ENCODE measurements around the gene CAMTA1.

CAMTA1 gene

DNA sequence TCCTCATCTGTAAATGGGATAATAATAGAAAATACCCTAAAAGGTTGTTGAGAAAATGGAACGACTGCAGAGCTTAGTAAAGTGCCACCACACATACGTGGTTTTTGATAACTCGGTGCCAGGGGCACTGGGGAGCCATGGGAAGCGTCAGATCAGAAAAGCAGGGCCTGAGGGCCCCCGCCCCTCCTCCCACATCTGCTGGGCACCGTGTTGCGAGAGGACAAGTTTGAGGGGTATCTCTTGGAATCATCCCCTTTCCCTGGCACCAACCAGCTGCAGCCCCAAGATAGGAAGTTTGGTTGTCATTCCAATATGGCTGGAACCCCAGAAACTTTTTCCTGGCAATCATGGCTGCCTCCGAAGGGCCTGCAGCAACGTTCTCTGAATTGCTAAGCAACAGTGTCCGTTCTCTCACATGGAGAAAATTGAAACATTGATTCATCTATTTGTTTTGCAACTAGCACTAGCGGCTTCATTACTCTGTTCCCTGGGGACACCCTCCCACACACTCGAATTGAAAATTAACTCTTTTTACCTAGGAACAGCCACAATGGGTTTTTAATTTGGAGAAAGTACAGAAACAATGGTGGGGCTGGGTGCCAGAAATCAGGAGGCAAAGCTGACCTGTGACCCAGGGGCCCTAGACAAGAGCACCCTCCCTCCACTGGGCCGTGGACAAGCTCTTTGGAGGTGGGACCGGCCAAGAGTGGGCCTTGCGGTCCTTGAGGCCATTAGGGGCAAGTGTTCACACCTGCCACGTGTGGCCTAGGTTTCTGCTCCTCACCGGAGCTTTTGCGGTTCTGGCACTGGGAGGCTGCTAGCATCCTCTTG, 795.9 kb downstream of the CAMTA1 start:
- no peak for DNase-seq (ENCODE audit: low spot score)
- FAIRE-seq = no peak

DNA sequence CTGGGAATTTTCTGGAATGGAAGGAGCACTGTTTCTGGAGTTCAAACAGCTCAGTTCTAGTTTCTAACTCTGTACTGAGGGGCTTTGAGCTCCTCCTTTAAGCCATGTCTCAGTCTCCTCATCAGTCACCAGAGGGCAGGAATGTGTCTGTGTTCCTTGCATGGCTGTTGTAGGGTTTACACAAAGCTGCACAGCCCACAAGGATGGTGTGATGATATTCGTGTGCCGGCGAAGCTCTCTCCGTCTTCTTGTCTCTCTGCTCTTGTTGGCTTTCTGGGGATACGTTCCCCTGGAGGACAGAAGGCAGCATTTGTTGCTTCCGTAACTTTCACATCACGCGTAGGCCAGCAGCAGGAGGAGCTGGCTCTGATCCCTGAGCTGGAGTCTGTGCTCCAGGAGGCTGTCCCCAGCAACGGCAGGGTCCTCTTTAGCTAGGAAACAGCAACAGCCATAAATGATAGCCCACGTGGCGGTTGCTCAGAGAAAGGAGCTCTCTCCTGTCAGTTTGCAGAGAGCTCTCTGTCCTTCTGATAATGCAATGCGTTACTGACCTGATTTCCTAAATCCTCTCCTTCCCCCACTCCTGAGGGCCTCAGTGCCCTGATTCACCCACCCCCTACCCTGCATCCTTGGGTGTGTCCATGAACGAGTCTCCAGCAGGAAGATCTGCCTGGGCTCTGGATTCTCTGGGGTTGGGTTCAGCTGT, 796.7 kb downstream of the CAMTA1 start:
- DNase-seq (ENCODE audit: low spot score) = no peak
- FAIRE-seq = no peak

GRCh38 chr1:7582460-7582972, 797.3 kb downstream of the CAMTA1 start:
- FAIRE-seq (no peak), DNase-seq (ENCODE audit: low spot score) (no peak)

DNA sequence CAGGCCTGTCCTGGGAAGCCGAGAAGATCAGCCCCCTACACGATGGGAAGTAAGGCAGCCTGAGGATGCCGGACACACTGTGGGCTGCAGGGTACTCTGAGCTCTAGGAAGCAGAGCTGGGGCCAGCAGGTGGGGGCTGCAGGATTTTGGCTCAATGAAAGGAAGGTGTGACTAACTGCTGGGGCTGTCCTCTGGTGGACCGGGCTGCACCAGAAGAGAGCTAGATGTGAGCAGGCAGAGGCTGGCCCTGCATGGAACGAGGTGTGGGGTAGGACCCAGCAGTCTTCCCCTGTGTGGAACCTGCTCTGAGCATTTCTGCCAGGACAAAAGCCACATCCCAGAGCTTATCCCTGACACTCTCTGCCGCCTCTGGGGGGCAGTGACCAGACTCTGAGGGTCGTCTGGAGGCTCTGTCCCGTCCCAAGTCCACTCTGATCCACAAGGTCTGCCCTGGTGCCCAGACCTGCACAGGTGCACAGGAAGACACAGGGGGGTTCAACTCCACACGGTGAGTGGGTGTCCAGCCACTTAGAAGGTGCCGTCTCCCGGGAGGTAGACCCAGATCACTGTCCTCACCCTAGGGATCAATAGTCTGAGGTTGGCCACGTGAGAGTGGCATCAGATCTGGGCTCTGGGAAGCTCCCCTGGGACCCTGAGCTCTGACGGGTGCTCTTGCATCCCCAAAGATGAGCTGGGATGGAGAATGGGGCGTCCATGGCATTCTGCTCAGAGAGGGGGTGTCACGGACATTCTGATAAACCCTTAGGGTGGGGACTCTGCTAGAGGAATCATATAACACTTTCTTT, 798.2 kb downstream of the CAMTA1 start:
- no peak for FAIRE-seq
- DNase-seq (ENCODE audit: low spot score) = no peak

GRCh38 chr1:7584157-7584556, 798.9 kb downstream of the CAMTA1 start:
- FAIRE-seq (no peak), DNase-seq (ENCODE audit: low spot score) (no peak)

- DNase-seq (ENCODE audit: low spot score) = no peak
- no peak for FAIRE-seq
Observed at GRCh38 chr1:7584643-7585042, 799.4 kb downstream of the CAMTA1 start.

DNA sequence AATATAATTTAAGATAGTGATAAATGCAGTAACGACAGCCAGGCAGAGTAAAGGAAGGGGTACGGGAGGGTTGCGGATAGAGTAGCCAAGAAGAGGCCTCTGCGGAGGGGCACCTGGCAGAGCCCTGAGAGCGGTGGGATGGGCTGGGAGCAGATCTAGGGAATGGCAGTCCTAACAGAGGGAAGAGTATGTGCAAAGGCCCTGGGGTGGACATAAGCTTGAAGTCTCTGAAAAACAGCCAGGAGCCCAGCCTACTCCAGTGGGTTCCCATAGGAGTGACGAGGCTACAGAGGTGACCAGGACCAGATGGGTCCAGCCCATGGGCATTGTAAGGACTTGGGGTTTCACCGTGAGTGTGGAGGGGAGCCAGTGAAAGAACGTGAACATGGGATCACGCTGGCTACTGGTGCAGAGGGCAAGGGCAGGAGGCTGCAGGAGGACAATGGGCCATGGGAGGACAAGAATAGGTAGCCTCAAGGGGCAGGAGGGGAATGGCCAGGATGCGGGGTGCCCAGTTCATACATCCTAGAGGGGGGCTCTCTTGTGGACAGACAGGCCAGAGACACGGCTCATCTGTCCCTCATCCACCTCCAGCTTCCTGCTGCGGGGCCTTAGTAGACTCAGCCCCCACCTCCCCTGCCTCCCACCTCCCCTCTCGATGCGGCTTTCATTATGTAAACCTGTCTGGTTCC, 800.1 kb downstream of the CAMTA1 start:
- FAIRE-seq (no peak), DNase-seq (ENCODE audit: low spot score) (no peak)

DNA sequence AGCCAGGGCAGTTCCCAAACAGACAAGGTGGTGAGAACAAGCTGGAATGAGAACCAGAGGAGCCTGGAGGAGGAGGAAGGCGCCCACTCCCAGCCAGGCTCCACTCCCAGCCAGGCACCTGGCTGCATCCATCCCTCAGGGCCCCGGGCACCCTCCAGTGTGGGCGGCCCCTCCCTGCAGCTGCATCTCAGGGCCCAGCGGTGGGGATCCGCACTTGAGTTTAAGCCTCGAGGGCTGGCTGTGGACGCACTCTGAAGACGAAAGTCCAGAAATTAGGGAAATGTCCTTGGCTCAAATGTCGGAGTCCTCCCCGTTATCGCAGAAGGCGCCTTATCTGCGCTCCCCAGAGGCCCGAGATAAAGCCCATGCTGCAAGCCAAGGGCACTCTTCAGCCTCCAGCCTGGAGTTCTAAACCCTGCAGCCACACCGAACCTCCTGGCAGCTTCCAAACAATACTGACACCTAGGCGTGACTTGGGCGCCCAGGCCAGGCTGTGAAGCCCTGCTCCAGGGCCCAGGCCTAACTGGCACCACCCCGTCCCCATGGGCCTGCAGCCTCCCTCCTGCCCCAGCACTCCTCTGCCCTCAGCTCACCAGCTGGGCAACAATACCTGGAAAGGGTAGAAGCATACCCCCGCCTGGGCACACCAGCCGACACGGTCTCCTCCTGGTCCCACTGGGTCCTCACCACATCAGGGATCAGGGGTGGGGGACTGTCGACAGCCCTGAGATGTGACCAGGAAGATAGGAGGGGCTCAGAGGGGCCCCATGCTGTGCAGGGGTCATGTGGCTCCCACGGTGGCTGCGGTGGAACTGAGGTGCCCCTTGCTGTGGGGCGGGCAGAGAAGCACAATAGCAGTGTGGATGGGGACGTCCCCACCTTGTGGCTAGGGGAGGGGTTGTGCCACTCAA, 801.0 kb downstream of the CAMTA1 start:
- no peak for FAIRE-seq
- no peak for DNase-seq (ENCODE audit: low spot score)

- FAIRE-seq = no peak
- DNase-seq (ENCODE audit: low spot score) = no peak
Observed at GRCh38 chr1:7587108-7587772, 802.0 kb downstream of the CAMTA1 start.

DNA sequence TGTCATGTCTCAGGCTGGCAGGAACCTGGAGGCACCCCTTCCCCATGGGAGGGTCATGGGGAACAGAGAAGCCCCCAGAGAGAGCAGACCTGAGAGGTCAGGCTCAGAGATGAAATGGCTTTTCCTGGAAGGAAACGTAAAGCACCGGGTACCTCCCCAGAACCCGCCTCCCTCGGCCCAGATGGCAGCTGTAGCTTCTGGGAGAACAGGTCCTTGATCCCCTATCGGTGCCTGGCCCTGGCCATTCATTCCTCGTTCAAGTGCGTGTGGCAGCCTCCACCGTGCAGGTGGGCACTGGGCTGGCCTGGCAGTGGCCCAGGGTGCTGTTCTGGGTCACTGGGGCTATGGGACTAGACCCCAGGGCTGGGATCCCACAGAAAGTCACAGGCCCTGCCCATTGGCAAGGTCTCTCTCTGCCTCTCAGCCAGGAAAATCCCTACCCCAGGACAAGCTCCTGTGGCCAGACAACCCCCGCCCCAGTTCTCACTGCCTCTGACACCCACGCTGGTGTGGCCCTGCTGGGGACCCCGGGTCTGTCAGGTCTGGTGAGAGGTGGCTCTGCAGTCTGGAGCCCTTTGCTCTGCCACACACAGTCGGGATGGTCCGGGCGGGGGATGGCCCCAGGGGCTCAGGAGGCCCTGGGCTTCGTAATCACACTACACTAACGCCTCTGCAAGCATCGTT, 802.7 kb downstream of the CAMTA1 start:
- DNase-seq (ENCODE audit: low spot score) (no peak), FAIRE-seq (no peak)

DNA sequence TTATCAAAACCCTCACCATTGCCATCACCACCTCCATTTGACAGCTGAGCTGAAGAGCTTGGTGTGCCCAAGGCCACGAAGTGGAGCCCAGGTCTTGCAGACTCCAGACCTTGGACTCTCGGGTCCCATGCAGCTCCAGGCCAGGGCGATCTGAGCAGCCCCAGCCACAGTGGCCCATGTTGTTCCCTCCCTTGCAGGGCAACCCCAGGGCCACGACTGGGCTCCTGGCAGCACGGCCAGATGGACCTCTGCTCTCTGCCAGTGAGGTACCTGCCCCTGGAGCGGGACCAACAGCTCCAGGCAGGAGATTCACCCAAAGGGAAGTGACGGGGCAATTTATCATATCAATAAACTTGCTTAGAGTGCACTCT, 803.2 kb downstream of the CAMTA1 start:
- FAIRE-seq (no peak), DNase-seq (ENCODE audit: low spot score) (no peak)

GRCh38 chr1:7589080-7589735, 804.0 kb downstream of the CAMTA1 start:
- no peak for DNase-seq (ENCODE audit: low spot score)
- FAIRE-seq = no peak

GRCh38 chr1:7589774-7590425, 804.6 kb downstream of the CAMTA1 start:
- no peak for DNase-seq (ENCODE audit: low spot score)
- no peak for FAIRE-seq

DNA sequence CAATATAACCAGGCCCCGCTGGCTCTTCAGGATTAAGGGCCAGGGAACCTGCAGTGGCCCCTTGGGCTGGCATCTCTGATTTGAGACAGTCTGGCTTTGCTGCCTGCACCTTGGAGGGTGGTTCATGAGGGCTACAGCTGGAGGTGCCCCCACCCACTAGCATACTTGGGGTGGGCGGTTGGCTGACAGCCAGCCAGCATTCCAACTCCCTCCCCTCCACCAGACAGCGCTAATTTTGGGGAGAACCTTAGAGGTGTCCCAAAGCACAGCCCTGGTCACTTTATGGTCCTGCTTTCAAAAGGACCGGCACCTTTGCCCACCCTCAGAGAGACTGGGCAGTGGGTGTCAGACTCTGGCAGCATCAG, 805.2 kb downstream of the CAMTA1 start:
- FAIRE-seq (no peak), DNase-seq (ENCODE audit: low spot score) (no peak)

- DNase-seq (ENCODE audit: low spot score) (no peak), FAIRE-seq (no peak)
Observed at GRCh38 chr1:7591565-7591964, 806.3 kb downstream of the CAMTA1 start.

DNA sequence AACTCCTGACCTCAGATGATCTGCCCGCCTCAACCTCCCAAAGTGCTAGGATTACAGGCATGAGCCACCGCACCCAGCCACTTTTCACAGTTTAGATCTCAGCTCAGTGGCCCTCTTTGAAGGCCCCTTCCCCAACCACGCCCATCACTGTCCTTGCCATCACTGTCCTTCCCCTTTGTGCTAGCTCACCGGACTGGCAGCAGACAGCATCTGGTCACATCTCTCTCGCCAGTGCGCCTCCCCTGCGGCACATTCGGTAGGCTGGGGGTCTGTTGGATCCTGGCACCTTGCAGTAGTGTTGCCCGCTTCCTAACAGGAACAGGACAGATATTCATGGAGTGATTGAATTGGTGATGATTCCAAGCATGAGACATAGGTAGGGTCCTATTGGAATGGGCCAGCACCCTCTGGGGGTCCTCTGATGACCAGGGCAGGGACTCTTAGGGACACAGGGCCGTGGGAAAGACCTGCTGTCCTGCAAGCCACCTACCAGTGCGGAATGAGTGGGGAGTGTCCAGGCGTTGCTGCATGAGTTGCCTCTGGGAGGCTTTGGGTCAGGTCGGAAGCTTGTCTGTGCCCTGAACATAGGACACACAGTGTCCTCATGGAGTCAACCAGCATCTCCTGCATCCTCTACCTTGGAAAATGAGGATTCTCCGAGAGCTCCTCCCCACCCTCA, 807.0 kb downstream of the CAMTA1 start:
- no peak for FAIRE-seq

GRCh38 chr1:7594002-7594713, 808.9 kb downstream of the CAMTA1 start:
- FAIRE-seq (no peak), DNase-seq (ENCODE audit: low spot score) (no peak)

More for the DNA sequence above, 807.0 kb downstream of the CAMTA1 start:
- no peak for DNase-seq (ENCODE audit: low spot score)
